BJ (cell line): ENCODE measurements around the gene TMCC3. TPM values are rescaled to one million over a fixed set of nuclear protein-coding genes. Genes with fewer than 3 reads are reported as not detected.

ENCODE experiments used
- CTCF ChIA-PET: fragments of 350-600 bp; formaldehyde crosslinking; extraction: SDS; loops from one replicate; lab custom pipeline; 2021; ENCODE audit warnings: antibody characterized with exemption, inconsistent platforms; lab: Yijun Ruan, JAX
- POLR2A ChIA-PET: fragments of 300-600 bp; sonication (Branson Sonifier 250); formaldehyde crosslinking; extraction: SDS; loops from one replicate; lab custom pipeline; 2021; ENCODE audit warnings: antibody characterized with exemption; lab: Charles Lee
- DNase-seq: peaks from one replicate; pipeline ENCODE4 v3.0.0-alpha.2; 2011; ENCODE audit warnings: low read depth
- H3K27me3 ChIP-seq: 2 replicates; pipeline ENCODE4 v1.6.0; 2011; ENCODE audit warnings: low read length; ENCODE audit not compliant: control insufficient read depth, insufficient read depth
- H3K36me3 ChIP-seq: 2 replicates; pipeline ENCODE4 v1.5.1; 2011; ENCODE audit warnings: low read length; ENCODE audit not compliant: control insufficient read depth, insufficient read depth
- H3K4me3 ChIP-seq: 2 replicates; pipeline ENCODE4 v1.5.1; 2011; ENCODE audit warnings: low read depth, mild to moderate bottlenecking, control low read depth, low read length
- polyA plus RNA-seq: library from polyadenylated mRNA; depleted of rRNA; stranded (reverse); fragments of >200 nt; gene quantifications from 2 replicates; pipeline ENCODE4 v1.2.3, GENCODE V29; 2011
- TF ChIP-seq, protein P1 (sequence below): IDR thresholded peaks from 2 replicates; pipeline ENCODE4 v1.5.1; 2011; ENCODE audit warnings: low read depth, mild to moderate bottlenecking, control low read depth, inconsistent platforms, low read length, moderate library complexity; ENCODE audit not compliant: insufficient read depth

TMCC3 gene
- polyA plus RNA-seq, 1 experiment, result not detected

DNA sequence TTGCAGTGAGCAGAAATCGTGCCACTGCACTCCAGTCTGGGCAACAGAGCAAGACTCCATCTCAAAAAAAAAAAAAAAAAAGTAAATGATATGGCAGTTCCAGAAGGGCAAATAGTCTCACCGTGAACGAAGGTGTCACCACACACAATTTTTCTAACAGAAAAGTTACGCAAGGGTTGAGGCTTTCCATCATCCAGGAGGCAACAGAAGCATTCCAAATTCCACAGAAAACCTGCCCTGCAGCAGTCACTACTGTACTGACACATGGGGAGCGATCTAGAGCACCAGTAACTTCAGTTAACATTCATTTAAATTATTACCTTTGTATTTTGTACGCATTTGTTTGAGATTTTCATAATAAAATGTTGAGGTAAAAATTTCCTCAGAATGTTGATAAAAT lies 24.8 kb downstream of the TMCC3 start:
- ChIA-PET POLR2A (no interaction called here), CTCF (no interaction called here)
- no peaks in the 10 kb centered on the region for H3K36me3 ChIP-seq
- no peaks in the 10 kb centered on the region for H3K27me3 ChIP-seq
- no peak overlapping the region for H3K4me3 ChIP-seq
- TF ChIP-seq, protein P1, sequence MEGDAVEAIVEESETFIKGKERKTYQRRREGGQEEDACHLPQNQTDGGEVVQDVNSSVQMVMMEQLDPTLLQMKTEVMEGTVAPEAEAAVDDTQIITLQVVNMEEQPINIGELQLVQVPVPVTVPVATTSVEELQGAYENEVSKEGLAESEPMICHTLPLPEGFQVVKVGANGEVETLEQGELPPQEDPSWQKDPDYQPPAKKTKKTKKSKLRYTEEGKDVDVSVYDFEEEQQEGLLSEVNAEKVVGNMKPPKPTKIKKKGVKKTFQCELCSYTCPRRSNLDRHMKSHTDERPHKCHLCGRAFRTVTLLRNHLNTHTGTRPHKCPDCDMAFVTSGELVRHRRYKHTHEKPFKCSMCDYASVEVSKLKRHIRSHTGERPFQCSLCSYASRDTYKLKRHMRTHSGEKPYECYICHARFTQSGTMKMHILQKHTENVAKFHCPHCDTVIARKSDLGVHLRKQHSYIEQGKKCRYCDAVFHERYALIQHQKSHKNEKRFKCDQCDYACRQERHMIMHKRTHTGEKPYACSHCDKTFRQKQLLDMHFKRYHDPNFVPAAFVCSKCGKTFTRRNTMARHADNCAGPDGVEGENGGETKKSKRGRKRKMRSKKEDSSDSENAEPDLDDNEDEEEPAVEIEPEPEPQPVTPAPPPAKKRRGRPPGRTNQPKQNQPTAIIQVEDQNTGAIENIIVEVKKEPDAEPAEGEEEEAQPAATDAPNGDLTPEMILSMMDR, result no peak
- DNase-seq, result no peak

DNA sequence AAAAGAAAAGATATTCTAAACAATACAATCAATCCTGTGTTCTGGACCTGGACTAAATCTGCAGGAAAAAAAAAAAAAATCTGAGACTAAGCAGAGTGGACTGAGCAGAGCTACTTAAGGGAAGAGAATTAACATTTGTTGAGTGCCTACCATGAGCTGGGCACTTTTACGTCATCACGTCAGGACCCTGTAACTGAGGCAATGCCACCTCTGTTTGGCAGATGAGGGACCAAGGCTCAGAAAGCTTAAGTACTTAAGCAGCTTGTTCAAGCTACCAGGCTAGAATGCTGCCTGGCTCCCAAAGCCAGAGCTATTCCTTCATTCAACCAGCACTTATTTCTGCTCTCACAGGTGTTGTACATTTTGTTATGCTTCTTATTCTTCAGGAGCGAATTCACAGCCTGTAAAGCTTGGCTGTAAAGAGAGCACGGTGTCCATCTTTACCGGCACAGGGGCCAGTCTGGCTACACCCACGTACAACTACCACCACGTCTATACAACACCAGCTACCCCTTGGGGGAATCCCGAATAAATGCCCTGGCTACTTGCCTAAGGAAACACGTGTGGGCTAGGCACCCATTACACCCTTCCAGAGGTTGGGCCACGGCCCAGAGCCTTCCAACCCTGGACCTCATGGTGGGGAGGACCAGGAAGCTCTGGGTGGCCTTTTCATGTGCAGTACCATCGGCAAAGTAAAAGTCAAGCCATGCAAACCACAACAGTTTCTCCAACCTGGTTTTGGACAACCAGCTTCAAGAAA lies 27.0 kb downstream of the TMCC3 start:
- H3K36me3 ChIP-seq, result no peaks in the 10 kb centered on the region
- POLR2A ChIA-PET, result no interaction called here
- DNase-seq, result no peak
- H3K4me3 ChIP-seq, result no peak overlapping the region
- TF ChIP-seq, protein P1, result no peak
- CTCF ChIA-PET, result interaction anchor here (0.7 to 1.1 kb wide), 2 partner anchors 10 to 450 kb away, joined by 3 to 4 read pairs; partner anchors contain the start of gene NR2C1
- H3K27me3 ChIP-seq, result no peaks in the 10 kb centered on the region

DNA sequence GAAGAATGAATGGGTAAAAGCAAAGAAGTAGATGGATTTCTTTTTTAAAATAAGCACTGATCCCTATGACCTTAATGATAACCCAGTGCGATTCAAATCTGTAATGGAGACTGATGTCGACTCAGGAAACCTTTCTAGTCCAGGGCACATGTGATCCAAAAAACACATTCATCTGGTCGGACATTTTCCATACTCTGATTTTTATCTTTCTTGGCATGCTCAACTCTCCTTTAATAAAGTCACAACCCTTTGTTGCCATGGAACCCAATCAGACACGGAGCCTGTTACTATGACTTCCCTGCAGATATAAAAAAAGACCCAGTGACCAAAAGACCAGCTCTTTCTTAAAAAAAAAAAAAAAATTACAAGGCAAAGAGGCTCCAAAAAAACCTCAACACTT lies 27.9 kb downstream of the TMCC3 start:
- H3K4me3 ChIP-seq, result no peak overlapping the region
- H3K36me3 ChIP-seq, result no peaks in the 10 kb centered on the region
- DNase-seq, result no peak
- no peaks in the 10 kb centered on the region for H3K27me3 ChIP-seq
- TF ChIP-seq, protein P1, result no peak
- CTCF ChIA-PET, result interaction anchor here (1.1 kb wide), 1 partner anchor 11 kb away, joined by 4 read pairs; no protein-coding TSS in a partner anchor
- POLR2A ChIA-PET, result no interaction called here

DNA sequence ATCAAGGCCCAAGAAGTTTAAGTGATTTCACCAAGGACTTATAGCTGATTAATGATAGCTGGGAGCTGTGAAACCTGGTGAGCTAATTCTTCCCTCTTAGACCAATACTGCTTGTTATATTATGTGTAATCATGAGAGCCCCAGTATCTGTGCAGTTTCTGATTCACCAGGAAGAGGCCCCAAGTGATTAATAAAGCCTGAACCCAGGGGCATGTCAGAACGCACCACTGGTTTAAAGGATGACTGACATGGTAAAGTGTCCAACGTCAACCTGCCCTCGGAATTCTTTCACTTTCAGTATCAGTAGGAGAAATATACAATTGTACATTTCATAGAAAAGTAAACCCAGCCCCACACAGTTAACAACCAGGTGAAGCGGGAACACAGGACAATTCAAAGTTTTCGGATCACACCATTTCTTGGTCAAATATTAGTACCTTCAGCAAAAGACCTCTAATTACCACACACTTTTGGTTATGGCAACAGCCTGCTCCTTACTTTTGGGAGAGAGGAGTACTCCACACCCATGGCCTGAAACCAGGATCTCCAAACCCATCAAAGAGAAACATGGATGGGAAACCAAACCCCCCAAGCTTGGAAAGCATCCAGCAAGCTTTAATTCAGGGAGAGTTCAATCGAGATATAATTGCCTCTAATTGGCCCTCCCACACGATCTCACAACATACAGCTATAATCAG lies 28.5 kb downstream of the TMCC3 start:
- TF ChIP-seq, protein P1, result no peak
- ChIA-PET POLR2A (no interaction called here), CTCF (no interaction called here)
- no peaks in the 10 kb centered on the region for H3K36me3 ChIP-seq
- no peak for DNase-seq
- H3K4me3 ChIP-seq, result no peak overlapping the region
- no peaks in the 10 kb centered on the region for H3K27me3 ChIP-seq

DNA sequence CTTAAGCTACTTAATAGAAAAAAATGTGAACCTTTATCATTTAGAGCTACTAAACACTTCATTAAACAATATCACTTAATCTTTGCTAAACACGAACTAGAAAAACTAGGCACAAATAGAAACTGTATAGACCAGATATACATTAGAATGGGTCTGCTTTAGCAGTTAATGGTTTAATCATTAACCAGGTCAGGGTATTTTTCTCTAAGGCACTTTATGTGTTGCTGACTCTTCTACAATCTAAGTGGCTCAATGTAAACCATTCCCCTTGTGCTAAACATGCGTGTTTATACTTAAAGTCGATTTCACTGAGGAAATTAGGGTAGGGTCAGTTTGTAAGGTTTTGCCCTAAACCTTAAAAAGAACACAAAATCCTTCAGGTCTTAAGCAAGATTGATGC lies 29.7 kb downstream of the TMCC3 start:
- POLR2A ChIA-PET, result no interaction called here

More for the DNA sequence above, 29.7 kb downstream of the TMCC3 start:
- DNase-seq, result no peak
- Histone ChIP-seq H3K4me3 (no peak overlapping the region), H3K27me3 (no peaks in the 10 kb centered on the region), H3K36me3 (no peaks in the 10 kb centered on the region)
- TF ChIP-seq, protein P1, result no peak
- CTCF ChIA-PET, result no interaction called here
